CD4-positive, alpha-beta T cell treated with Interleukin-2 at 100 ng/mL for 4 hours (primary cell): ENCODE data around the gene RNU1-3.
"Not testable (repeated sequence)": the region's sequence is repeated elsewhere in the genome, so short reads cannot be mapped to it uniquely, and the experiment has no call there.

ENCODE experiments used
- DNase-seq: peaks from one replicate; pipeline ENCODE4 v3.0.0-alpha.2; 2020; ENCODE audit warnings: low spot score

RNU1-3 gene

DNA sequence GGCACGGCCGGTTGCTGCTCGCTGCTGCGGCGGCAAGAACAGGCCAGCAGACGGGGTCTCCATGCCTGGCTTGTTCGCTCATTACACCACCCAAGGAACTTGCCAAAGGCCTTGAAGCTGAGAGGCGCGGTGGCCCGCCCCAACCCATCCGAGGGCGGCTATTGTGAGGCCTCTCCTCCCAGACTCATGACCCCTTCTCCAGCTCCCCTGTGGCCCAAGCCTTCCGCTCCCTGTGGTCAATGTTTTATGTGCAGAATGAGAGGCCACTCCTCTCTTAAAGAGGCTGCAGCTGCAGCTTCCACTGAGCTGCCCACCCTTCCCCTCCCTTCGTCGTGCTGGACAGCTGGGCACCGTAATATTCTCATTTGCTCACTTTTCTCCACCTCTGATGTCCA, 27.6 kb upstream of the RNU1-3 start:
- not testable (repeated sequence) for DNase-seq

DNA sequence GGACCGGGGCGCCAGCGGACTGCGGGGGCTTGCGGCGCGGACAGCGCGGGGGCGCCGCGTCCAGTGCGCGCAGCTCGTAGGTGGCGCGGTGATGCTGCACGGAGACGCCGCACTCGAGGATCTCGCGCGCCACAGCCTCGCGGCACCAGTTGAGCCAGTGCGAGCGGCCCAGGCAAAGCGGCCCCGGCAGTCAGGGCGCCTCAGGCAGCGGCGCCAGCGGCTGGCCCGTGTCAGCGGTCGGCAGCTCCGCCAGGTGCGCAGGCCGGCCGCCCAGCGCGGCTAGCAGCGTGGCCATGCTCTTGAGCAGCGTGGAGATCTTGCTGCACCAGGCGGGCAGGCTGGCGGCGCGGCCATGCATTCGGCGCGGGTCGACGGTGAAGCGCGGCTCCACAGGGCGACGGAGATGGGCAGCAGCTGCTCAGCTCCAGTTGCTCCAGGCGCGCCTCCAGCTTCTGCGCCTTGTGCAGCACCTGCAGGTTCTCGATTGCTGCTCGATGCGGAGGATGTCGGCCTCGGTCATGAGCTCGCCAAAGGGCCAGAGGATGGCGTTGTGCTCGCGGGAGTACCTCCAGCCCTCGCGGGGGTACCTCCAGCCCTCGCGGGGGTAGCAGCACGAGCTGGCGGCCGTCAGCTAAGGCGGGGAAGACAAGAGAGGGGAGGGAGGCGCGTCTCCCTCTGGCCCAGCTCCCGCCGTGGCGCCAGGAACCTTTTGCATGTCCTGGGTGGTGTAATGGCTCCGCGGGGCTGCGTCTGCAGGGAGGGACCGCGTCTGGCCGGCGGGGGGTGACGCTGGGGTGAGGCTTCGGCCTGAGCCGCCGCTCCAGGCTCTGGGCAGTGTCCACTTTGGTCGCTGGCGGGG, 26.9 kb upstream of the RNU1-3 start:
- not testable (repeated sequence) for DNase-seq

DNA sequence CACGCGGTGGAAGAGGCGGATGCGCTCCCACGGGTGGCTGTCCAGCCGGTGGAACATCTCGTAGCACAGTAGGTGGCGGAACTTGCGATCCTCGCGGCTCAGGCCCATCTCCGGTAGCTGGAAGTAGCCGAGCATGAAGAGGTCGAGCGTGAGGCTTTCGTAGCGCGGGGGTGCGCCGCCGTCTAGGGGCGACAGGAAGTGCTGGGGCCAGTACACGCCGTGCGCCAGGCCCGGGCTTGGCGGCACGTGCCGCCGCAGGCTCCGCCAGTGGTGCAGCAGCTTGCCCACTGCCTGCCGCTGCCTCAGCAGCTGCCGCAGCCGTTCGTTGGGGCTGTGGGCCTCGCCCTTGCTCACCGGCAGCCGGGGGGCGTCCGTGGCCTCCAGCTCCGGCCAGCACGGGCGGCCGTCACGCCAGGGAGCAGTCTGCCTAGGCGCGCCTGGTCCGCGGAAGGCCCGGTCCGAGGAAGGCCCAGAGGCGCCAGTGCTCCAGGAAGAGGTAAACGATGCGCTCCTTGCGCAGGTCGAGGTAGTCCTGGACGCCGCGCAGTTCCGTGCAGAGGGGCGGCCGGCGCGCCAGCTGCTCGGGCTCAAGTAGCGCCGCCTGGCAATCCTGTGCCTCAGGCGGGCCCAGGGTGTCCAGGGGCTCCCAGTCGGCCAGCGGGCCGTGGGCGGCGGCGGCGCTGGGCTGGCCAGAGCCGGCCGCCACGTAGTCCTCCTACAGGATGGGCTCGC, 26.1 kb upstream of the RNU1-3 start:
- DNase-seq = not testable (repeated sequence)

GRCh38 chr1:16692283-16692682, 25.5 kb upstream of the RNU1-3 start:
- not testable (repeated sequence) for DNase-seq

DNA sequence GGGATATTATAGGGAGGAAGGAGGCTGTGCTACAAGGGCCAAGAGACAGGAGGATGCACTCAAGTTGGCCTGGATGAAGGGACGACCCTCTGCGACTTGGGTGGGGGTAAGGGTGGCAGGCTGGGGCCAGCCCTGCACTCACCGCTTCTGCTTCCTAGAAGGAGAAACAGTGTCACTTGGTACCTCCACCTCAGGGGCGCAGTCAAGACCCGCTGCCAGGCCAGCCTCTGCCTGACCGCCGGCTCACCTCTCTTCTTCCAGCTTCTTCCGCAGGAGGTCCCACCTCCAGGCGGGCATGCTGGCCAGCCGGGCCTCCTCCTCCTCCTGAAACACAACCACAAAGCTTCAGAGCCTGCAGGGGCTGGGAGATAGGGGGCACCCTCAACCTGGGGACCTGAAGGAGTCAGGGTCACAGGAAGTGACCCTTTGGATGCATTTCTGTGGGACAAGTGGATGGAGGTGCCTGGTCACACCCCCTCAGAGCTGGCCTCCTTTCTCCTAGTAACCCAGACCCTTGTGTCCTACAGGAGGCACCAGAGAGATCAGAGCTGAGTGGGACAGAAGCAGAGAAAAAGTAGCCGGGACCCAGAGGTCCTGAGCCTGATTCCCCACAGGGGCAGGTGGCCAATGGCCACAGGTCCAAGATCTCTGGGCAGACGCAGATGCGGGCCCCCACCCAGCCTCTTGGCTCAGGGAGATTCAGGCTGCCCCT, 24.4 kb upstream of the RNU1-3 start:
- not testable (repeated sequence) for DNase-seq

DNA sequence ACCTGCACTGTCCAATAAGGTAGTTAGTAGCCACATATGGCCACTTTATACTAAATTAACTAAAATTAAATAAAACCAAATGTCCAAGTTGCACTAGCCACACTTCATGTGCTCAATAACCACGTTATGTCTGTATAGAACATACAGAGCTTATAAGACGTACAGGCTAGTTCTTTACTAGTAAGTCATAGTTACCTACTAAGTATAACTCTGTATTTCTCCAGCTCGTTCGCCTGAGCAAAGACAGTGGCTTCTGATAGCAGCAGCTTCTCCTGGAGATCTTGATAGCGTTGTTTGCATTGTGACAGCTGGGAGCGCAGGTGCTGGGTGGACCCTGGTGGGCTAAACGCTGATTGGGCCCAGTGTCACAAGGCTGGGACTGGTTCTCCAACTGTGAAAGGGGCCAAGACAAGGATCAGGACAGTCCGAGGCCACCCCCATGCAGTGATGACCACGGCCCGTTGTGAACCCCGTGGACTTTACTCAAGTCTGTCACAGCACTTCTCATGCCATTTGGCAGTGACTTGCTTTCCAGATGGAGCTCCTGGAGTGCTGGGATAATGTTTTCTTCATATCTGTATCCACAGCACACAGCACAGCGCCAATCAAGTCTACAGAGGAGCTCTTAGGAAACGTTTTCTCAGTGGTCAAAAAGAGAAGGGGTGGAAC, 20.5 kb upstream of the RNU1-3 start:
- not testable (repeated sequence) for DNase-seq

- DNase-seq = not testable (repeated sequence)
Measured at GRCh38 chr1:16685445-16686371, 19.0 kb upstream of the RNU1-3 start.

GRCh38 chr1:16684738-16685337, 18.1 kb upstream of the RNU1-3 start:
- peak; percentile 42 for DNase-seq

DNA sequence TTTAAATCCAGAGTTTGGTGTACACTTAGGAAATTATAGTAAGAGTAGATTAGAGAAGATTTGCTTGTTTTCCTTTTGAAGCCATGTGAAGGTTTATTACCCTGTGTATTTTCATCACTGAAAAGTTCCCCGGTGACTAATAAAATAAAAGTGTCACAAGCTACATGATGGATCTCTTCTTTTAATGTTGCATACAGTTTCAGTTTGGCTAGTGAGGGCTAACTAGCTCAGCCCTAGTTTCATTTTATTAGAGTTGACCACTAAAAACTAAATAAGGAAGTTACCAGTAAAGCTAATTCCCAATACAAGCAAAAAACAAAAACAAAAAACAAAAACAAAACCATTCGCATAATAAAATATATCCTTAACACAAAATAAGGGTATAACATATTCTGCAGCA, 17.4 kb upstream of the RNU1-3 start:
- DNase-seq = not testable (repeated sequence)

DNA sequence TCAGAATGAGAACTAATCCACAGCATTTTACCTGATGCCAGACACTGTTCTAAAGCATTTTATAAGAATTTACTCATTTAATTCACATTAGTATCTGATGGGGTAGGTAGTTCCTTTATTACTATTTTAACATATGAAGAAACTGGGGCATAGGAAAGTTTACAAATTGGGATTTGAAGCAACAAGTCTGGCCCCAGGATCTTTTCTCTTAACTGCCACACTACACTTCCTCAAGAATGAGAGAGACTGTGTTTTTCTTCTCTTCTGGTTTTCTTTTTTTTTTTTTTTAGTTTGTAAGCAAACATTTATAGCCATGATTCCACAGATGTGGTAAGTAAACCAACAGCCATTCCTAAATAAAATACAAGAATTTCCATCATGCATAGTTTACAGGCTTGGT, 16.1 kb upstream of the RNU1-3 start:
- not testable (repeated sequence) for DNase-seq

GRCh38 chr1:16680366-16680765, 13.6 kb upstream of the RNU1-3 start:
- DNase-seq = not testable (repeated sequence)

- DNase-seq = peak; percentile 59
Measured at GRCh38 chr1:16677552-16678431, 11.0 kb upstream of the RNU1-3 start.

DNA sequence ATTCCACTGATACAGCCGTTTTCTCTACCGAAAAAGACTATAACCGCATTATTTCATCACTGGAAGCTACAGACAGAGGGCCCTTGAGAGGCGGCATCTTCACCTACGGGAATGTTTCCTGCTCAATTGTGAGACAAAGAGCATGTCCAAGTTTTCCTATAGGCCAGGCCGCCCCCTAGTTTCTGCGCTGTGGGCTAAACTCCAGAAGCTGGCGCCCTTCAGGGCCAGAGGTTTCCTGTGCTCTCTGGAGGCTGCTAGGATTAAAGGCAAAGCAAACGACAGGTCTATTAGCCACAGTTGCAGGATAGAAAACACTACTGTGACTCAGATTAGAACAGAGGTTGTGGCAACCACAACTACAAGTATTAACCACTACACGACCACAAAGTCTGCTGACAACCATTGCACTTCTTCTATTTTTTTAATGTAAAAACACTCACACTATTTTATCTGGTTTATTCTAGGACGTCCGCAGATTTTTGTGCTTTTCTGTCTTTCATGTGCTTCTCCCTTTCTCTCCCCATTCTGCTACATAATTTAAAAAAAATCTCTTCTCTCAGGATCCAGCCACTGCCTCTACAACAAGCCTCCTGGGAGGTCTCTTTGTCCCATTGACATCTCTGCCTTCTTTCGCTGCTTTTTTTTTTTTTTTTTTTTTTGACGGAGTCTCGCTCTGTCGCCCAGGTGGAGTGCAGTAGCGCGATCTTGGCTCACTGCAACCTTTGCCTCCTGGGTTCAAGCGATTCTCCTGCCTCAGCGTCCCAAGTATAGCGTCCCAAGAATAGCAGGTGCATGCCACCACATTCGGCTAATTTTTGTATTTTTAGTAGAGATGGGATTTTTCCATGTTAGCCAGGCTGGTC, 10.1 kb upstream of the RNU1-3 start:
- peak; percentile 62 for DNase-seq

- DNase-seq = not testable (repeated sequence)
Measured at GRCh38 chr1:16675118-16675510, 8.4 kb upstream of the RNU1-3 start.

DNA sequence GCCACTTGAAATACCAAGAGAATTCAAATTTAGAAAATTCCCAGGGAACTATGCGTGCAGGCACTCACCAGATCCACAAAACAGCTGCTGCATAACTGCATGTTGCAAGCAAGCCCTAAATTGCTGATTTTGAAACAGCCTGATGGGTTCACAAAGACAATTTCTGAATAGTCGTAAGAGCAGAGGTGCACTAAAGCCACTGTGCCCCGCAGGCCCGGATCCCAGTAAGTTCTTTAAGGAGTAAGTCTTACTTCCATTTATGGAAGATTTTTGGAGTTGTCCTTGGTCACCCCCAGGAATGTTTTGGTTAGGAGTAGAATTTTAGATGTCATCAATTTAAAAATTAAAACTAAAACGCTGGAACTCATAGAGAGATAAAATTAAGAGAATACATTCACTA, 7.2 kb upstream of the RNU1-3 start:
- not testable (repeated sequence) for DNase-seq

- DNase-seq = not testable (repeated sequence)
Measured at GRCh38 chr1:16665836-16666235, 912 bp downstream of the RNU1-3 start.

DNA sequence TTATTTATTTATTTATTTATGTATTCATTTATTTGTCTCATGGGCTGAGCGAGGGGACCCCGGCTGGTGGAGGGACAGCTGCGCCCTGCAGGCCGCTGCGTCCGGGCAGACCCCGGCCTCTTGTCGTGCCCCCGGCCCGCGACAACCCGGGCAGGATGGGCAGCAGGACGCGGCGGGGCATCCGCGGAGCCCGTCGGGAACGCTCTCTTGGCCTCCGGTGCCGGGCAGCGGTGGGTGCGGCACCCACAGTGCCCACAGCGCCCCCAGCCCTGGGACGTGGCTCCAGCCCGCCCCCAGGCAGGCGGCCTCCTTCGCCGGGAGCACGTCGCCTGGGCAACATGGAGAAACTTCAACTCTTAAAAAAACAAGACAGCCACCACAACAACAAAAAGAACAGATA, 8.5 kb downstream of the RNU1-3 start:
- DNase-seq = not testable (repeated sequence)

DNA sequence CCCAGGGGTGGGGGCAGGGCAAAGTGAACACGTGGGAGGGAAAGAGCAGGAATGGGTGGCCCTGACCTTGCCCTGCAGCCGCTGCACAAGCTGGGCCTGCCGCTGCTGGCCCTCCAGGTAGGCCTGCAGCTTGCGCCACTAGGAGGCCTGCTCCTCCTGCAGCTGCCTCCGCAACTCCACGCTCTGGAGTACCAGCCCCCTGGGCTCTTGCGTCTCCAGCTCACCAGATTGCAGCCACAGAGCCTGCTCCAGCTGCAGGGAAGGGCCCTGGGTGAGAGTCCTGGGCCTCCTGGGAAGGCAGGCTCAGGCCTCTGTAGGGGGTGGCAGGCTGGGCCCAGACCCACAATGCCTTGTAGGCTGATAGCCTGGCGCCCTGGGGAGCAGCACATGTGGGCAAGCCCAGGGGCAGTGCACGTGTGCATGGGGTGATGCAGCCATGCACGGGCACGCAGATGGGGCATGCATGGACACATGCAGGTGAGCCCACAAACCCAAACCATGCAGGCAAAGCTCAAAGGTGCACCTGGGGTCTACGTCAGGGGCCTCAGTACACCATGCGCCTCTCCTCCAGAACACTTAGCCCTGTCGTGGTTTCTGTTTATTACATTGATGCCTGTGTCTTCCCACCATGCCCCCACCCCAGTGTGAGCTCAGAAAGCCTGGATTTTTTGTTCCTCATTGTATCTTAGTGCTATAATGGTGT, 9.6 kb downstream of the RNU1-3 start:
- DNase-seq = not testable (repeated sequence)
